NT2/D1 (cell line): ENCODE measurements around the gene UBE2E1.

ENCODE experiments used
- DNase-seq: peaks from one replicate; pipeline ENCODE4 v3.0.0-alpha.2; 2011; ENCODE audit warnings: low read depth, low spot score
- H3K27me3 ChIP-seq: 2 replicates; pipeline ENCODE4 v1.6.0; 2011; ENCODE audit warnings: mild to moderate bottlenecking; ENCODE audit not compliant: insufficient read length, insufficient read depth
- H3K36me3 ChIP-seq: 2 replicates; pipeline ENCODE4 v1.6.1; 2011; ENCODE audit warnings: mild to moderate bottlenecking, low read length, mixed read lengths; ENCODE audit not compliant: insufficient read depth, insufficient read length
- H3K4me1 ChIP-seq: 2 replicates; pipeline ENCODE4 v1.5.1; 2011; ENCODE audit not compliant: insufficient read depth, insufficient read length
- H3K4me3 ChIP-seq: 2 replicates; pipeline ENCODE4 v1.5.1; 2011; ENCODE audit warnings: low read depth; ENCODE audit not compliant: insufficient read length
- H3K9ac ChIP-seq: 2 replicates; pipeline ENCODE4 v1.6.0; 2011; ENCODE audit warnings: low read depth; ENCODE audit not compliant: insufficient read length
- H3K9me3 ChIP-seq: 2 replicates; pipeline ENCODE4 v1.5.1; 2011; ENCODE audit warnings: mild to moderate bottlenecking, low read length; ENCODE audit not compliant: insufficient read depth
- SUZ12 ChIP-seq: IDR thresholded peaks from 2 replicates; pipeline ENCODE4 v1.6.1; 2011; ENCODE audit not compliant: insufficient read length, insufficient read depth; ENCODE audit errors: extremely low read depth
- YY1 ChIP-seq: IDR thresholded peaks from 2 replicates; pipeline ENCODE4 v1.6.1; 2011; ENCODE audit not compliant: insufficient read length, insufficient read depth
- ZNF274 ChIP-seq: IDR thresholded peaks from 2 replicates; pipeline ENCODE4 v1.6.1; 2011; ENCODE audit warnings: mild to moderate bottlenecking, low read depth, low read length

UBE2E1 gene

GRCh38 chr3:23779841-23780240 is 25.9 kb upstream of the UBE2E1 start:
- H3K4me1 ChIP-seq, result no peaks in the 10 kb centered on the region
- H3K4me3 ChIP-seq, result no peak overlapping the region
- no peak for TF ChIP-seq YY1
- no peak for TF ChIP-seq SUZ12
- TF ChIP-seq ZNF274, result no peak
- no peak overlapping the region for H3K9ac ChIP-seq
- H3K36me3 ChIP-seq, result no peaks in the 10 kb centered on the region
- no peak for DNase-seq
- no peaks in the 10 kb centered on the region for H3K27me3 ChIP-seq
- H3K9me3 ChIP-seq, result no peaks in the 10 kb centered on the region; the same call in 1 of the 2 replicates

GRCh38 chr3:23781051-23781450 is 24.7 kb upstream of the UBE2E1 start:
- no peaks in the 10 kb centered on the region for H3K4me1 ChIP-seq
- no peaks in the 10 kb centered on the region for H3K27me3 ChIP-seq
- no peaks in the 10 kb centered on the region for H3K36me3 ChIP-seq
- no peak for DNase-seq
- H3K9me3 ChIP-seq, result no peaks in the 10 kb centered on the region
- H3K4me3 ChIP-seq, result no peak overlapping the region
- TF ChIP-seq ZNF274, result no peak
- TF ChIP-seq SUZ12, result no peak
- no peak for TF ChIP-seq YY1
- no peak overlapping the region for H3K9ac ChIP-seq

GRCh38 chr3:23781871-23782270 is 23.9 kb upstream of the UBE2E1 start:
- no peak overlapping the region for H3K4me3 ChIP-seq
- no peaks in the 10 kb centered on the region for H3K36me3 ChIP-seq
- no peak overlapping the region for H3K9ac ChIP-seq
- H3K4me1 ChIP-seq, result no peaks in the 10 kb centered on the region
- TF ChIP-seq YY1 (no peak), ZNF274 (no peak), SUZ12 (no peak)
- no peaks in the 10 kb centered on the region for H3K27me3 ChIP-seq
- no peak for DNase-seq
- no peaks in the 10 kb centered on the region for H3K9me3 ChIP-seq

- H3K4me3 ChIP-seq, result no peak overlapping the region
- no peak for DNase-seq
- H3K27me3 ChIP-seq, result no peaks in the 10 kb centered on the region
- no peaks in the 10 kb centered on the region for H3K9me3 ChIP-seq
- no peak overlapping the region for H3K9ac ChIP-seq
- H3K4me1 ChIP-seq, result no peaks in the 10 kb centered on the region
- H3K36me3 ChIP-seq, result no peaks in the 10 kb centered on the region
- TF ChIP-seq ZNF274 (no peak), YY1 (no peak), SUZ12 (no peak)
Observed at GRCh38 chr3:23785097-23785645, 20.6 kb upstream of the UBE2E1 start.

GRCh38 chr3:23785882-23786281 is 19.9 kb upstream of the UBE2E1 start:
- TF ChIP-seq SUZ12, result no peak
- TF ChIP-seq YY1, result no peak
- no peak for TF ChIP-seq ZNF274
- Histone ChIP-seq H3K9ac (no peak overlapping the region), H3K36me3 (no peaks in the 10 kb centered on the region), H3K9me3 (no peaks in the 10 kb centered on the region), H3K4me3 (no peak overlapping the region), H3K4me1 (no peaks in the 10 kb centered on the region), H3K27me3 (no peaks in the 10 kb centered on the region)
- DNase-seq, result no peak

- Histone ChIP-seq H3K36me3 (no peaks in the 10 kb centered on the region), H3K9ac (no peak overlapping the region), H3K27me3 (no peaks in the 10 kb centered on the region), H3K4me1 (no peaks in the 10 kb centered on the region), H3K4me3 (no peak overlapping the region), H3K9me3 (no peaks in the 10 kb centered on the region)
- DNase-seq, result no peak
- TF ChIP-seq ZNF274 (no peak), YY1 (no peak), SUZ12 (no peak)
Observed at GRCh38 chr3:23791678-23792077, 14.1 kb upstream of the UBE2E1 start.

GRCh38 chr3:23793528-23794134 is 12.1 kb upstream of the UBE2E1 start:
- no peak for DNase-seq
- H3K4me1 ChIP-seq, result no peaks in the 10 kb centered on the region
- H3K4me3 ChIP-seq, result no peak overlapping the region
- TF ChIP-seq SUZ12, result no peak
- no peak for TF ChIP-seq YY1
- no peak for TF ChIP-seq ZNF274
- no peaks in the 10 kb centered on the region for H3K36me3 ChIP-seq
- no peak overlapping the region for H3K9ac ChIP-seq
- no peaks in the 10 kb centered on the region for H3K27me3 ChIP-seq
- no peaks in the 10 kb centered on the region for H3K9me3 ChIP-seq
